ENCODE measurements around the gene AGPAT3.

AGPAT3 gene

GRCh38 chr21:43868461-43868860, 3.4 kb downstream of the AGPAT3 start:
- no peak overlapping the region for H3K4me3 ChIP-seq (replicated peaks in 1 of 2; ENCODE audit: low read depth in 2 of 2, low read length in 2 of 2)
- TF ChIP-seq, protein P1, sequence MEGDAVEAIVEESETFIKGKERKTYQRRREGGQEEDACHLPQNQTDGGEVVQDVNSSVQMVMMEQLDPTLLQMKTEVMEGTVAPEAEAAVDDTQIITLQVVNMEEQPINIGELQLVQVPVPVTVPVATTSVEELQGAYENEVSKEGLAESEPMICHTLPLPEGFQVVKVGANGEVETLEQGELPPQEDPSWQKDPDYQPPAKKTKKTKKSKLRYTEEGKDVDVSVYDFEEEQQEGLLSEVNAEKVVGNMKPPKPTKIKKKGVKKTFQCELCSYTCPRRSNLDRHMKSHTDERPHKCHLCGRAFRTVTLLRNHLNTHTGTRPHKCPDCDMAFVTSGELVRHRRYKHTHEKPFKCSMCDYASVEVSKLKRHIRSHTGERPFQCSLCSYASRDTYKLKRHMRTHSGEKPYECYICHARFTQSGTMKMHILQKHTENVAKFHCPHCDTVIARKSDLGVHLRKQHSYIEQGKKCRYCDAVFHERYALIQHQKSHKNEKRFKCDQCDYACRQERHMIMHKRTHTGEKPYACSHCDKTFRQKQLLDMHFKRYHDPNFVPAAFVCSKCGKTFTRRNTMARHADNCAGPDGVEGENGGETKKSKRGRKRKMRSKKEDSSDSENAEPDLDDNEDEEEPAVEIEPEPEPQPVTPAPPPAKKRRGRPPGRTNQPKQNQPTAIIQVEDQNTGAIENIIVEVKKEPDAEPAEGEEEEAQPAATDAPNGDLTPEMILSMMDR (IDR thresholded peaks at IDR 0.05; ENCODE audit: low read depth, low read length) = no peak
- no peak for DNase-seq (ENCODE audit: low read depth in 2 of 2)

GRCh38 chr21:43869486-43870325, 4.7 kb downstream of the AGPAT3 start:
- TF ChIP-seq, protein P1 (IDR thresholded peaks at IDR 0.05; ENCODE audit: low read depth, low read length) = no peak
- DNase-seq (ENCODE audit: low read depth in 2 of 2) = no peak

DNA sequence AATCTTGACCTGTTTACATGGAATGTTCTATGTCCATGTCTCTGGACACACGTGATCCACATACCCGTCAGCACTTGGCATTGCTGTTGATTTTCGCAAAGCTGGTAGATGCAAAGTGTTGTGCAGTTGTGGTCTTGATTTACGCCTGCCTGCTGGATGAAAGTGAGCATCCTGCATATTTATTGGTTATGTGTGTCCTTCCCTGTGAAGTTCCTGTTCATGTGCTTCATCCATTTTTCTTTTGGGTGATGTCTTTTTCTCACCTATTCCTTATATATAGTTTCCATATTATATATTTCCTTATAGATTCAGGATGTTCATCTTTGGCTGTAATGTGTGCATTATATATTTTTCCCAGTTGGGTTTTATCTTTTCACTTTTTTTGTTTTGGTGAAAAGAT, 6.5 kb downstream of the AGPAT3 start:
- no peak overlapping the region for H3K4me3 ChIP-seq (replicated peaks in 1 of 2; ENCODE audit: low read depth in 2 of 2, low read length in 2 of 2)

More at GRCh38 chr21:43869486-43870325, 4.7 kb downstream of the AGPAT3 start:
- no peak overlapping the region for H3K4me3 ChIP-seq (replicated peaks in 1 of 2; ENCODE audit: low read depth in 2 of 2, low read length in 2 of 2)

DNA sequence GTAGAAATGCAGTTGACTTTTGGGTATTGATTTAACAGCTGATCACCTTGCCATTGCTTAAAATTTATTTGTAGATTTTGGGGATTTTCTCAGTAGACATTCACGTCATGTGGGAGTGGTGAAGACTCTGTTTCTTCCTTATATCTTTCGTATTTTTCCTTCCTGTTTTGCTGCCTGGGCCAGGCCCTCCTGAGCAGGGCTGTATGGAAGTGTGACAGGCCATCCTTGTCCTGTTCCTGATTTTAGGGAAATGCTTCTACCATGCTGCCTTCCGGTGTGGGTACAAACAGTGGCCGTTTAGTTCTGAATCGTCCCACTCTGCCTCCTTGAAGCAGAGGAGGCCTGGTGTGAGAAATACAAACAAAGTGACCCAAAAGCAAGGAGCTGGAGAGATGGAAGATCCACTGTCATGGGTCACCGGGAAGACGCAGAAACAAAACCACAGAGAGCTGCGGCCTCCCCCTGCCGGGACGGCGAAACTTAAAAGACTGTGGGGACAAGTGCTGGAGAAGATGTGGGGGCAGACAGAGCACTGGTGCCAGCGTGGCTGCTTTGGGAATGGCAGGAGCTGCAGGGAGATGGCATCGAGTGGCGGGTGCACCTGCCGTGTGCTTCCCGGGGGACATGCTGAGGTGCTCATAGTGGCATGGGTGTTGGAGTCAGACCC, 7.6 kb downstream of the AGPAT3 start:
- TF ChIP-seq, protein P1 (IDR thresholded peaks at IDR 0.05; ENCODE audit: low read depth, low read length) = no peak
- no peak overlapping the region for H3K4me3 ChIP-seq (replicated peaks in 1 of 2; ENCODE audit: low read depth in 2 of 2, low read length in 2 of 2)
- DNase-seq (ENCODE audit: low read depth in 2 of 2) = no peak

More for the DNA sequence above, 6.5 kb downstream of the AGPAT3 start:
- DNase-seq (ENCODE audit: low read depth in 2 of 2) = no peak
- TF ChIP-seq, protein P1 (IDR thresholded peaks at IDR 0.05; ENCODE audit: low read depth, low read length) = no peak

- TF ChIP-seq, protein P1 (IDR thresholded peaks at IDR 0.05; ENCODE audit: low read depth, low read length) = no peak
- DNase-seq (ENCODE audit: low read depth in 2 of 2) = no peak
- no peak overlapping the region for H3K4me3 ChIP-seq (replicated peaks in 1 of 2; ENCODE audit: low read depth in 2 of 2, low read length in 2 of 2)
Observed at GRCh38 chr21:43873673-43874072, 8.7 kb downstream of the AGPAT3 start.

DNA sequence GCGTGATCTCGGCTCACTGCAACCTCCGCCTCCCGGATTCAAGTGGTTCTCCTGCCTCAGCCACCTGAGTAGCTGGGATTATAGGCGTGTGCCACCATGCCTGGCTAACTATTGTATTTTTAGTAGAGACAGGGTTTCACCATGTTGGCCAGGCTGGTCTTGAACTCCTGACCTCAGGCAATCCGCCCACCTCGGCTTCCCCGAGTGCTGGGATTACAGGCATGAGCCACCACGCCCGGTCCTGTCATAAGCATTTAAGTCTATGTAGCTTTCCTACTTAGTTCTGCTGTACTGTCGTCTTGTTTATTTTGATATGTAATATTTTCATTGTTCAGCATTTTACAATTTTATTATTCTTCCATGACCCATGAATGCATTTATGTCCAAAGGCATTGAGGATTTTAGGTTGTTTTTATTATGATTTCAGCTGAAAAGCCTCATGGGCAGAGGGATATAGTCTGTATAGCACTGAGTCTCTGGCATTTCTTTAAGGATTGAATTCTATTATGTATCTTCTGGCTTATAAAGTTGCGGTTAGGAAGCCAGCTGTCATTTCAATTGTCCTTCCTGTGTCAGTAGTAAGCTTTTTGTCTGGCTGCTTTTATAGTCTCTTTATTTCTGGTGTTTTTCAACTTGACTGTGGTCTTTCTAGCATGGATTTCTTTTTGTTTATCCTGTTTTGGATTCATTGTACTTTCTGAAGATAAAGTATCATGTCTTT, 9.2 kb downstream of the AGPAT3 start:
- DNase-seq (ENCODE audit: low read depth in 2 of 2) = no peak
- TF ChIP-seq, protein P1 (IDR thresholded peaks at IDR 0.05; ENCODE audit: low read depth, low read length) = no peak
- no peak overlapping the region for H3K4me3 ChIP-seq (replicated peaks in 1 of 2; ENCODE audit: low read depth in 2 of 2, low read length in 2 of 2)
